ENCODE data around the gene SLC9C2.
"Not testable (repeated sequence)": the region's sequence is repeated elsewhere in the genome, so short reads cannot be mapped to it uniquely, and the experiment has no call there.

The SLC9C2 gene

DNA sequence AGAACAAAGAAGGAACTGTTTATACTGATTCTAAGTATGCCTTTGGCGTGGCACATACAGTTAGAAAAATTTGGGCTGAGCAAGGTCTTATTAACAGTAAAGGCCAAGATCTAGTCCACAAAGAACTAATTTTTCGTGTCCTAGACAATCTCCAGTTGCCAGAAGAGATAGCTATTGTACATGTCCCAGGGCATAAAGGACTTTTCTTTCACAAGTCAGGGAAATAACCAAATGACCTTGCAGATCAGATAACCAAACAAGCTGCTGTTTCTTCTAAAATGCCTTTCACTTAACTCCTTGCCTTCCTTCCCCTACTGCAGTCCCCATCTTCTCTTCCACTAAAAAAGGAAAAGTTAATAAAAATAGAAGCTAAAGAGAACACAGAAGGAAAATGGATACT is 36.2 kb upstream of the SLC9C2 start (continued):
- TF ChIP-seq, protein P1, sequence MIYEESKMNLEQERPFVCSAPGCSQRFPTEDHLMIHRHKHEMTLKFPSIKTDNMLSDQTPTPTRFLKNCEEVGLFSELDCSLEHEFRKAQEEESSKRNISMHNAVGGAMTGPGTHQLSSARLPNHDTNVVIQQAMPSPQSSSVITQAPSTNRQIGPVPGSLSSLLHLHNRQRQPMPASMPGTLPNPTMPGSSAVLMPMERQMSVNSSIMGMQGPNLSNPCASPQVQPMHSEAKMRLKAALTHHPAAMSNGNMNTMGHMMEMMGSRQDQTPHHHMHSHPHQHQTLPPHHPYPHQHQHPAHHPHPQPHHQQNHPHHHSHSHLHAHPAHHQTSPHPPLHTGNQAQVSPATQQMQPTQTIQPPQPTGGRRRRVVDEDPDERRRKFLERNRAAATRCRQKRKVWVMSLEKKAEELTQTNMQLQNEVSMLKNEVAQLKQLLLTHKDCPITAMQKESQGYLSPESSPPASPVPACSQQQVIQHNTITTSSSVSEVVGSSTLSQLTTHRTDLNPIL (CRISPR knock-in tag; IDR thresholded peaks at IDR 0.05; ENCODE audit: low read depth) = no peak
- TF ChIP-seq CSDC2 (CRISPR knock-in tag; IDR thresholded peaks at IDR 0.05) (no peak), PPARA (CRISPR knock-in tag; IDR thresholded peaks at IDR 0.05; ENCODE audit: borderline replicate concordance) (no peak)
- TF ChIP-seq, protein P2, sequence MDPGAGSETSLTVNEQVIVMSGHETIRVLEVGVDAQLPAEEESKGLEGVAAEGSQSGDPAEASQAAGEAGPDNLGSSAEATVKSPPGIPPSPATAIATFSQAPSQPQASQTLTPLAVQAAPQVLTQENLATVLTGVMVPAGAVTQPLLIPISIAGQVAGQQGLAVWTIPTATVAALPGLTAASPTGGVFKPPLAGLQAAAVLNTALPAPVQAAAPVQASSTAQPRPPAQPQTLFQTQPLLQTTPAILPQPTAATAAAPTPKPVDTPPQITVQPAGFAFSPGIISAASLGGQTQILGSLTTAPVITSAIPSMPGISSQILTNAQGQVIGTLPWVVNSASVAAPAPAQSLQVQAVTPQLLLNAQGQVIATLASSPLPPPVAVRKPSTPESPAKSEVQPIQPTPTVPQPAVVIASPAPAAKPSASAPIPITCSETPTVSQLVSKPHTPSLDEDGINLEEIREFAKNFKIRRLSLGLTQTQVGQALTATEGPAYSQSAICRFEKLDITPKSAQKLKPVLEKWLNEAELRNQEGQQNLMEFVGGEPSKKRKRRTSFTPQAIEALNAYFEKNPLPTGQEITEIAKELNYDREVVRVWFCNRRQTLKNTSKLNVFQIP (CRISPR knock-in tag; IDR thresholded peaks at IDR 0.05; ENCODE audit: borderline replicate concordance, low read depth) = no peak

DNA sequence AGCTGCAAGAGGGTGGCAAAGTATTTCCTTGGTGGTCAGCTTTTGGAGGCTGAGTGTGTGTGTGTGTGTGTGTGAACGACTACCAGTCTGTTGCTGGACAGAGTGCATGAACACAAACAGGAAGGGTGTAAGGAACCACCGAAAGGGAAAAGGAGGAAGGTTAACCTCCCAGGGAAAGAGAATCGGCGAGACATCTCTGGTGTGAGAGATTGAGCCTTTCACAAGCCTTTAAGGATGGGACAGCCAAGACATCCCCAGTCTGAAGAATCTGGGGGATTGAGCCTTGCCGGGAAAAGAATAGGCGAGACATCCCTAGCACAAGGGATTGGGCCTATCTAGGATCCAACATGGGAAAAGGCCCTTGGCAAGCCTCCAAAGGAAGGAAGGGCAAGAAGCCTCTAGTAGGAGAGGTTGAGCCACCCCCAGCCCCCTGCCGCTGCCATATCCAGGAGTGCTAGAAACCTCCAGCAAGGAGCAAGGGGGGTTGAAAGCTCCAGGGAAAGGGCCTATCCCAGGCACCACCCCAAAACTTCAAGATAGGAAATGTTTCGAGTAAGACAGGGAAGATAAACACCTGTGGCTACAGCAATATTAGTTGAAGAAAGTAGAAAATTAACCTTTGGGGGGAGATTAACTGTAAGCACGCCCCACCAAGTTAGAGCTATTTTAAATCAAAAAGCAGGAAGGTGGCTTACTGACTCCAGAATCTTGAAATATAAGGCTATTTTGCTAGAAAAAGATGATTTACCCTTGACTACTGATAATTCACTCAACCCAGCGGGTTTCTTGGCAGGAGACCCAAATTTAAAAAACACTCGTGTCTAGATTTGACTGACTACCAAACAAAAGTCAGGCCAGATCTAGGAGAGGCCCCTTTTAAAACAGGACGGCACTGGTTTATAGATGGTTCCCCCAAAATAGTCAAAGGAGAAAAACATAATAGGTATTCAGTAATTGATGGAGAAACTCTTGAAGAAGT is 35.5 kb upstream of the SLC9C2 start:
- ATAC-seq = no peak
- TF ChIP-seq ZC3H10 (CRISPR knock-in tag; IDR thresholded peaks at IDR 0.05) = no peak
- TF ChIP-seq, protein P3, sequence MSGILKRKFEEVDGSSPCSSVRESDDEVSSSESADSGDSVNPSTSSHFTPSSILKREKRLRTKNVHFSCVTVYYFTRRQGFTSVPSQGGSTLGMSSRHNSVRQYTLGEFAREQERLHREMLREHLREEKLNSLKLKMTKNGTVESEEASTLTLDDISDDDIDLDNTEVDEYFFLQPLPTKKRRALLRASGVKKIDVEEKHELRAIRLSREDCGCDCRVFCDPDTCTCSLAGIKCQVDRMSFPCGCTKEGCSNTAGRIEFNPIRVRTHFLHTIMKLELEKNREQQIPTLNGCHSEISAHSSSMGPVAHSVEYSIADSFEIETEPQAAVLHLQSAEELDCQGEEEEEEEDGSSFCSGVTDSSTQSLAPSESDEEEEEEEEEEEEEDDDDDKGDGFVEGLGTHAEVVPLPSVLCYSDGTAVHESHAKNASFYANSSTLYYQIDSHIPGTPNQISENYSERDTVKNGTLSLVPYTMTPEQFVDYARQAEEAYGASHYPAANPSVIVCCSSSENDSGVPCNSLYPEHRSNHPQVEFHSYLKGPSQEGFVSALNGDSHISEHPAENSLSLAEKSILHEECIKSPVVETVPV (CRISPR knock-in tag; IDR thresholded peaks at IDR 0.05) = no peak
- TF ChIP-seq ESRRG (CRISPR knock-in tag; IDR thresholded peaks at IDR 0.05) = no peak
- TF ChIP-seq SNAI2 (CRISPR knock-in tag; IDR thresholded peaks at IDR 0.05) = no peak
- TF ChIP-seq, protein P1 (CRISPR knock-in tag; IDR thresholded peaks at IDR 0.05; ENCODE audit: low read depth) = no peak
- TF ChIP-seq ISL1 (CRISPR knock-in tag; IDR thresholded peaks at IDR 0.05) = no peak
- TF ChIP-seq ZNF70 (CRISPR knock-in tag; IDR thresholded peaks at IDR 0.05) = no peak
- no peak for TF ChIP-seq ZNF8 (CRISPR knock-in tag; IDR thresholded peaks at IDR 0.05)
- no peak for TF ChIP-seq ZFP30 (CRISPR knock-in tag; IDR thresholded peaks at IDR 0.05)
- no peak for TF ChIP-seq BACH2 (CRISPR knock-in tag; IDR thresholded peaks at IDR 0.05; ENCODE audit: borderline replicate concordance)
- TF ChIP-seq RARB (CRISPR knock-in tag; IDR thresholded peaks at IDR 0.05) = no peak
- TF ChIP-seq, protein P4, sequence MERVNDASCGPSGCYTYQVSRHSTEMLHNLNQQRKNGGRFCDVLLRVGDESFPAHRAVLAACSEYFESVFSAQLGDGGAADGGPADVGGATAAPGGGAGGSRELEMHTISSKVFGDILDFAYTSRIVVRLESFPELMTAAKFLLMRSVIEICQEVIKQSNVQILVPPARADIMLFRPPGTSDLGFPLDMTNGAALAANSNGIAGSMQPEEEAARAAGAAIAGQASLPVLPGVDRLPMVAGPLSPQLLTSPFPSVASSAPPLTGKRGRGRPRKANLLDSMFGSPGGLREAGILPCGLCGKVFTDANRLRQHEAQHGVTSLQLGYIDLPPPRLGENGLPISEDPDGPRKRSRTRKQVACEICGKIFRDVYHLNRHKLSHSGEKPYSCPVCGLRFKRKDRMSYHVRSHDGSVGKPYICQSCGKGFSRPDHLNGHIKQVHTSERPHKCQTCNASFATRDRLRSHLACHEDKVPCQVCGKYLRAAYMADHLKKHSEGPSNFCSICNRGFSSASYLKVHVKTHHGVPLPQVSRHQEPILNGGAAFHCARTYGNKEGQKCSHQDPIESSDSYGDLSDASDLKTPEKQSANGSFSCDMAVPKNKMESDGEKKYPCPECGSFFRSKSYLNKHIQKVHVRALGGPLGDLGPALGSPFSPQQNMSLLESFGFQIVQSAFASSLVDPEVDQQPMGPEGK (CRISPR knock-in tag; IDR thresholded peaks at IDR 0.05; ENCODE audit: borderline replicate concordance) = no peak
- TF ChIP-seq, protein P5, sequence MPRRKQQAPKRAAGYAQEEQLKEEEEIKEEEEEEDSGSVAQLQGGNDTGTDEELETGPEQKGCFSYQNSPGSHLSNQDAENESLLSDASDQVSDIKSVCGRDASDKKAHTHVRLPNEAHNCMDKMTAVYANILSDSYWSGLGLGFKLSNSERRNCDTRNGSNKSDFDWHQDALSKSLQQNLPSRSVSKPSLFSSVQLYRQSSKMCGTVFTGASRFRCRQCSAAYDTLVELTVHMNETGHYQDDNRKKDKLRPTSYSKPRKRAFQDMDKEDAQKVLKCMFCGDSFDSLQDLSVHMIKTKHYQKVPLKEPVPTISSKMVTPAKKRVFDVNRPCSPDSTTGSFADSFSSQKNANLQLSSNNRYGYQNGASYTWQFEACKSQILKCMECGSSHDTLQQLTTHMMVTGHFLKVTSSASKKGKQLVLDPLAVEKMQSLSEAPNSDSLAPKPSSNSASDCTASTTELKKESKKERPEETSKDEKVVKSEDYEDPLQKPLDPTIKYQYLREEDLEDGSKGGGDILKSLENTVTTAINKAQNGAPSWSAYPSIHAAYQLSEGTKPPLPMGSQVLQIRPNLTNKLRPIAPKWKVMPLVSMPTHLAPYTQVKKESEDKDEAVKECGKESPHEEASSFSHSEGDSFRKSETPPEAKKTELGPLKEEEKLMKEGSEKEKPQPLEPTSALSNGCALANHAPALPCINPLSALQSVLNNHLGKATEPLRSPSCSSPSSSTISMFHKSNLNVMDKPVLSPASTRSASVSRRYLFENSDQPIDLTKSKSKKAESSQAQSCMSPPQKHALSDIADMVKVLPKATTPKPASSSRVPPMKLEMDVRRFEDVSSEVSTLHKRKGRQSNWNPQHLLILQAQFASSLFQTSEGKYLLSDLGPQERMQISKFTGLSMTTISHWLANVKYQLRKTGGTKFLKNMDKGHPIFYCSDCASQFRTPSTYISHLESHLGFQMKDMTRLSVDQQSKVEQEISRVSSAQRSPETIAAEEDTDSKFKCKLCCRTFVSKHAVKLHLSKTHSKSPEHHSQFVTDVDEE (CRISPR knock-in tag; IDR thresholded peaks at IDR 0.05) = no peak
- TF ChIP-seq, protein P2 (CRISPR knock-in tag; IDR thresholded peaks at IDR 0.05; ENCODE audit: borderline replicate concordance, low read depth) = no peak
- no peak for TF ChIP-seq PPARA (CRISPR knock-in tag; IDR thresholded peaks at IDR 0.05; ENCODE audit: borderline replicate concordance)
- no peak for TF ChIP-seq ARNTL (CRISPR knock-in tag; IDR thresholded peaks at IDR 0.05; ENCODE audit: borderline replicate concordance, low read depth)

DNA sequence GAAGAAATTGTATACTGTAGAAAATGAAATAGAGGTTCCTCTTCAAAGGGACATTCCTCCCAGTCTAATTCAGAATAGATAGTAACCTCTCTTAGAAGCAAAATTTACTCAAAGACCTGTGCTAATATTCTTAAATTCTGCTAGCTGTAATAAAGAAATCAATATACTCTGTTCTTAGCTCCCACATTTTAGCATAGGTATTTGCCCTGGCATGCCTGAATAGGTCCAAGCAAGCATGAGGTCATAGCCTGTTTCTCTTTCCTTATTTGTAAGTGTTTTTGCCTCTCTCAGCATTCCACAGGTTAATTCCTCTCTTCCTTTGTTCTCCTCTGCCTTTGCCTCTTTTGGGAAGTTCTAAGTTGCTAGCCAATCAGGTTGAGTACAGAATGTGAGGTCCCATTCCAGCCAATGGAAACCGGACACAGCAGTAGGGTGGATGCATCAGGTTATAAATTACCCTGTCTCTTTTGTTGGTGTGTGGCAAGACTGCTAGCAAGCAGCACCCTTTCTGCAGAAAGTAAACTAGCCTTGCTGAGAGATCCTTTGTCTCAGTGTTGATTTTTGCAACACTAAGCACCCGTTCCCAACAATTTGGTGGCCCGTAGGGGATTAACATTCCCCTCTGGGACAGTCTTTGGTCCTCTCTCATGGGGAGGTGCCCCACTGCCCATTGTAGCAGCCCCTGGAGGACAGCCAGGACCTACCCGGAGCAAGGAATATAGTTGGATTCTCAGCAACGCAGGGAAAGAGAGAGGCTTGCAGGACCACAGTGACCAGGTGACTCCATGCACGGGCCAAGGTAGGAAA is 34.6 kb upstream of the SLC9C2 start:
- ATAC-seq = not testable (repeated sequence)
